Measurements from ENCODE around the gene PPP2R3A.
"Not testable (repeated sequence)": the region's sequence is repeated elsewhere in the genome, so short reads cannot be mapped to it uniquely, and the experiment has no call there.

PPP2R3A gene

DNA sequence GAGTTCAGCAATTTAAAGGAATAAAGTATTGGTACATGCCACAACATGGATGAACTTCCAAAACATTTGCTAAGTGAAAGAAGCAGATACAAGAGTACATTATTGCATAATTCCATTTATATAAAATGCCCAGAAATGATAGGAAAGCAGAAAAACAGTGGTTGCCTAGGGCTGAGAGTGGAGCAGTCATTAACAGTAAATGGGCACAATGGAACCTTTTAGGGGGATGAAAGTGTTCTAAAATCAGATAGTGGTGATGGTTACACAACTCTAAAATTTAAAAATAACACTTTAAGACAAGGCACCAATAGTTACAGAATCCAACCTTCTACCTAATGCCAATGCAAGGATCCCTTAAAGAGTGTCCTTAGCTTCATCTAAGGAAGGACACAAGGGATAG is 196.0 kb downstream of the PPP2R3A start:
- DNase-seq: no peak

DNA sequence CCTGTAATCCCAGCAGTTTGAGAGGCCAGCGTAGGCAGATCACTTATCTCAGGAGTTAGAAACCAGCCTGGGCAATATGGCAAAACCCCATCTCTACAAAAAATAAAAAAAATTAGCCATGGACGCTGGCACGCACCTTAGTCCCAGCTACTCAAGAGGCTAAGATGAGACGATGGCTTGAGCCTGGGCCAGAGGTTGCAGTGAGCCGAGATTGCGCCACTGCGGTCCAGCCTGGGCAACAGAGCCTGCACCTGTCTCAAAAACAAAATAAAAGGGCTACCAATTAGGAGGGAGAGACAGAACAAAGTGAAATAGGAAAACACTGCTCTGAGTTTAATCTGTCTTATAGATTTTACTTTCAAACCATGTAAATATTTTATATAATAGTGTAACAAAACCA is 196.8 kb downstream of the PPP2R3A start:
- DNase-seq: no peak

DNA sequence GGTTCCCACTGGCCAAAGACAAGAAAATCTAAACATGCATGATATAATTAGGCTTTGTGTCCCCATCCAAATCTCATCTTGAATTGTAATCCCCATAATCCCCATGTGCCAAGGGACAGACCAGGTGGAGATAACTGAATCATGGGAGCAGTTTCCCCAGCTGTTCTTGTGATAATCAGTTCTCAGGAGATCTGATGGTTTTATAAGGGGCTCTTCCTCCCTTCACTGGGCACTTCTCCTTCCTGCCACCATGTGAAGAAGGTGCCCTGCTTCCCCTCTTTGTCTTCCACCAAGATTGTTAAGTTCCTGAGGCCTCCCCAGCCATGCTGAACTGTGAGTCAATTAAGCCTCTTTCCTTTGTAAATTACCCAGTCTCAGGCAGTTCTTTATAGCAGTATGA is 198.1 kb downstream of the PPP2R3A start:
- DNase-seq: not testable (repeated sequence)

DNA sequence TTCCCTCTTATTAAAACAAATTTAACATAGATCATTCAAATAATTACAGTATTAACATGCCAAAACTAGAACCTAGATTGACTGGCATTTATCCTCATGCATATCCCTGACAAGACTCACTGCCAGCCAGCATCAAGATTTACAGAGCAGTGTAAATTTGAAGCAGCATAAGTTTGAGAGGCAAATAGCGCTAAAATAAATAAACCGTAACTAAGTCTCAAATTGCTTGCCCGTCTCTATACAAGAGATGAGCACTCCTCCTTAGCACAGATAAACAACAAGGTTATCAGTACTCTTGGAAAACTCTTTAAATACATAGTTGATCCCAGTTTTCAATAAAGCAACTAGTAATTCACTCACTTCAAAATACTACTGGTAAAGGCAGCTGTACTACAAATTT is 201.0 kb downstream of the PPP2R3A start:
- DNase-seq: no peak

DNA sequence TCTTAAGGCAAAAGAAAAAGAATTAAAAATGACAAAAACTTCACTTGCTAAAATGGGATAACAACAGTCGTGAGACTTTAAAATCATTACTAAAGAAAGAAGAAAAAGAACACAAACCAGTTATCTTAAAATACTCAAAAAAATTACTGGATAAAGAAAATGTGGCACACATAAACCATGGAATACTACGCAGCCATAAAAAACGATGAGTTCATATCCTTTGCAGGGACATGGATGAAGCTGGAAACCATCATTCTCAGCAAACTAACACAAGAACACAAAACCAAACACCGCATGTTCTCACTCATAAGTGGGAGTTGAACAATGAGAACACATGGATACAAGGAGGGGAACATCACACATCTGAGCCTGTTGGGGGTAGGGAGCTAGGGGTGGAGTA is 202.7 kb downstream of the PPP2R3A start:
- DNase-seq: not testable (repeated sequence)

DNA sequence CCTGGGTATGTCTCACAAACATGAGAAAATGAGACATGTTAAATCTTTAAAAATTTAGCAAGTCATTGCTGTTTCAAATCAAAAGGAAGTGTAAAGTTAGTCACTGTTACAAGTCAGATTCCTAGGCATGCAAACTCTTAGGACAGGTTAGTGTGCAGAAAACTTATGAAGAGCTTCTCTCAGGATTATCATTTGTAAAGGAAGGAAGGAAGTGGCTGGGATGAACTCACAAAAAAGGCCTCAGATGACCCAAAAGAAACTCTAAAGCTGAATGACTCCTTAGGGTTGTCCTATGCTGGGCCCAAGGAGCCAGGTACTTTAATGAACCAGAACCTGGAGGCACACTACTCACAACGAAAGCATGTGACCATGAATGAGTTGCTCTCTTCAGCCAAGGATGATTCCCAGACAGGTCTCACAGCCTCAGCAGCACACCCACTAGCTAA is 205.6 kb downstream of the PPP2R3A start:
- no peak for DNase-seq

DNA sequence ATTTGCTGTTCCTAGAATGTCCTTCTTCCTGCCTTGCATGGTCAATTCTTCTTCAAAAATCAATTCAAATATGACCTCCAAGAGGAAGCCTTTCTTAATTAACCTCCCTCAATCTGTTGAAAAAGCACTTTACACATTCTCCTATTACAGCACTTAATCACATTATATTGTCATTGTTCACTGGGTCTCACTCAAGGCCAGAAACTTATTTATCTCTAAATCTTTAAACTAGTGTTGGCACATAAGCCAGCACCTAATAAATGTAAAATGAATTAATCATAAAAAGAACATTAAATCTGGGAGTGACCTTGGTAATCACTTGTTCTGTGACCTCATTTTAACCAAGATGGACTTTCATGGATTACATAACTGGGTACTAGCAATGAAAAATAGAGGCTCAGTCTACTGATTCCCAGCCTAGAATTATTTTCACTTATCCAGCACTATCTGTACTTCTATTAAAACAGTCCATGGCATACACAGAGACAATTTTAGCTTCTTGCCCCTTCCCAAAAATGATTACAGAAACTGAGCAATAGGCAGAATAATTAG is 208.5 kb downstream of the PPP2R3A start:
- DNase-seq: no peak

DNA sequence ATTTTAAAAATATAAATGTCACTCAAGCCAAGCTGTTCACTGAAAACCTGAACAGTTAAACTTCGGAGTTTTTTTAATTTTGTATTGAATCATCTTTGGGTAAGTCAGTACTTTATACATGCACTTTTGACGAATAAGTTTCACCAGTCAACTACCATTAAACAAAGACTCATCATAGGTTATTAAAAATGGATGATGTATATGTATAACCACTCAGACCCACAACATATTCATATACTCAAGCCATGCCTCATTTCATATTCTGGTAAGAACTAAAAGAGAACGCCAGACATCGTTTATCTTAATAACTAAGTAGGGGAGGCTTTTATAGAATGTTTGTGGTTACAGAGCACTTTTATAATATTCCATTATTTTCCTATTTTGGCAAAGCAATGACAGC is 212.3 kb downstream of the PPP2R3A start:
- no peak for DNase-seq

DNA sequence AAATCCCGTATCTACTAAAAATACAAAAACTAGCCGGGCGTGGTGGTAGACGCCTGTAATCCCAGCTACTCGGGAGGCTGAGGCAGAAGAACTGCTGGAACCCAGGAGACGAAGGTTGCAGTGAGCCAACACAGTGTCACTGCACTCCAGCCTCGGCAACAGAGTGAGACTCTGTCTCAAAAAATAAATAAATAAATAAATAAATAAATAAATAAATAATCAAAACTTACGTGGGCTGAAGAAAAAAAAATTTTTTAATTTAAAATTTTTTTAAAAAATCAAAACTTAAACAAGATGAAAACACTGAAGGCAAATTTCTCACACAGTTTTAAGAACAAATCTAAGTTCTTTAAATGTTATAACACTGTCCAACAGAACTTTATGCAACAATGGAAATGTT is 216.2 kb downstream of the PPP2R3A start:
- no peak for DNase-seq

DNA sequence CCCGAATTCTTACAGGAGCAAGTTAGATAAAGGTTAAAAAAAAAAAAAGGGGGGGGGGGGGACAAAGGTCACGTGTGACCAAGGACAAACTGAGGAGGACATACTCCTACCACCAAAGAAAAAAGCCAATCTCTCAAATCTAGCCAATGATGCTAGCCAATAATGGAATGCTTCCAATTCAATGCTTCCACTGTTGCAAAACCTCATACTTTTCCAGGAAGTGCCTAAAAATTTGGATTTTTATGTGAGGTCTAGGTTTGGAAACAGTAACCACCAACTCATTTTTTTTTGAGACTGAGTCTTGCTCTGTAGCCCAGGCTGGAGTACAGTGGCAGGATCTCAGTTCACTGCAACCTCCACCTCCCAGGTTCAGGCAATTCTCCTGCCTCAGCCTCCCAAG is 219.2 kb downstream of the PPP2R3A start:
- no peak for DNase-seq

DNA sequence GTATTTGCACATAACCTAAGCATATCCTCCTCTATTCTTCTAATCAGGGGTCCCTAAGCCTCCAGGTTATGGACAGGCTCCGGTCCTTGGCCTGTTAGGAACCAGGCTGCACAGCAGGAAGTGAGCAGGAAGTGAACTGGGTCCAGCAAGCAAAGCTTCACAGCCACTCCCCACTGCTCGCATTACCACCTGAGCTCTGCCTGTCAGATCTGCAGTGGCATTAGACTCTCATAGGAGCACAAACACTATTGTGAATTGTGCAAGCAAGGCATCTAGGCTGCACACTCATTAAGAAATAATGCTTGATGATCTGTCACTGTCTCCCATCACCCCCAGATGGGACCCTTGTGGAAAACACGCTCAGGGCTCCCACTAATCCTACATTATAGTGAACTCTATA is 220.8 kb downstream of the PPP2R3A start:
- DNase-seq: peak; percentile 25

DNA sequence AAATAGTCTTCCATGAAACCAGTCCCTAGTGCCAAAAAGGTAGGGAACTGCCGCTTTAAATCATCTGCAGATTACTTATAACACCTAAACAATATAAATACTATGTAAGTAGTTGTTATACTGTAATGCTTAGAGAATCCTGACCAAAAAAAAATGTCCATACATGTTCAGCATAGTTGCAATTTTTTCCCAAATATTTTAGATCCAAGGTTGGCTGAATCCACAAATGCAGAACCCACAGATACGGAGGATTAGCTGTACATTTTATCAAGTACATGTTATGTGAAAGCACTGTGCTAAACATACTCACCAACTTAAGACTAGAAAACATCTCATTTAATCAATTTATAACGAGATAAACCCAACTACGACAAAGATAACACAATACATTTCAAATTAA is 221.3 kb downstream of the PPP2R3A start:
- no peak for DNase-seq

DNA sequence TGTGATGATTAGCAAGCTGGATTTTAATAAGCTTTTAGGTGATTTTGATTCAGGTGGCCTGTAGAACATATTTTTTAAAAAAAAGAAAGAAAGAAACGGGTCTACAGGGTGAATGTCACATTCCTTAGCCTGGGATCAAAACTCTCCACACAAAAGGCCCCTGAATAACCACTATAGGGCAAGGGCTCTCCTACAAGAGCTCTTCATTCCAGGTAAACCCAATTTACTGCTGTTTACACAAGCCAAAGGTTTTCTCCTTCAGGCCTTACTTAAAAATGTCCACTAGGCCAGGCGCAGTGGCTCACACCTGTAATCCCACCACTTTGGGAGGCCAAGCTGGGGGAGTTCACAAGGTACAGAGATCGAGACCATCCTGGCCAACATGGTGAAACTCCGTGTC is 222.3 kb downstream of the PPP2R3A start:
- DNase-seq: no peak

DNA sequence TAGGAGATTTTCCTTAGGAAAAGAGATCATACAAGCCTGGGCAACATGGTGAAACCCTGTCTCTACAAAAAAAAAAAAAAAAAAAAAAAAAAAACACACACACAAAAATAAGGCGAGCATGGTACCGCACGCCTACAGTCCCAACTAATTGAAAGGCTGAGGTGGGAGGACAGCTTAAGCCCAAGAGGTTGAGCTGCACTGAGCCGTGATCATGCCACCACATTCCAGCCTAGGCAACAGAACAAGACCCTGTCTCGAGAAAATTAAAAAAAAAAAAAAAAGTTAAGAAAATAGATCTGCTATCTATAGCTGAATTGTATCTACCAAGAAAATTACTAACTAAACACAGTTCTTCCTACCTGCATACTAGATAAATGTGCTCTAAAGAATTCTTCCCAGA is 223.5 kb downstream of the PPP2R3A start:
- no peak for DNase-seq

DNA sequence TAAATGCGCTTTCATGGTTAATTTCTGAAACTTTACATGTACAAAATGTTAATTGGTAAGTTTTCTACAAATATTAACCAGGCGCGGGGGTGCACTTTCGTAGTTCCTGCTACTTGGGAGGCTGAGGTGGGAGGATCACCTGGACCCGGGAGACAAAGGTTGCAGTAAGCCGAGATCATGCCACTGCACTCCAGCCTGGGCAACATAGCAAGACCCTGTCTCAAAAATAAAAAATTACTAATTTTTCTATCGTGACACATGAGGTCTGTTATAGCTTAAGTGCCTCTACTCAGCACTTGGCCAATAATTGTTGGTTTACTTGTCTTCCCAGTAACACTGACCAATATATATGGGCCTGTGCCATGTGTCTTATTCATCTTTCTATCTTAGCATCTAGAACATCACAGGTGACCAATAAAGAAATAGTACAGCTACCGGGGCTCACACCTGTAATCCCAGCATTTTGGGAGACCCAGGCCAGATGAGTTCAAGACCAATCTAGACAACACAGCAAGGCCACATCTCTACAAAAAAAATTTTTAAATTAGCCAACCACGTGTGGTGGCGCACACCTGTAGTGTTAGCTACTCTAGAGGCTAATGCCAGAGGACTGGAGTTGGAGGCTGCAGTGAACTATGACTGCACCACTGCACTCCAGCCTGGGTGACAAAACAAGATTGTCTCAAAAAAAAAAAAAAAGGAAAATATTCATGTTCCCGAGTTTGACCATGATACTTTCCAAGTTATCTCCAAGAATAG is 224.5 kb downstream of the PPP2R3A start:
- no peak for DNase-seq

DNA sequence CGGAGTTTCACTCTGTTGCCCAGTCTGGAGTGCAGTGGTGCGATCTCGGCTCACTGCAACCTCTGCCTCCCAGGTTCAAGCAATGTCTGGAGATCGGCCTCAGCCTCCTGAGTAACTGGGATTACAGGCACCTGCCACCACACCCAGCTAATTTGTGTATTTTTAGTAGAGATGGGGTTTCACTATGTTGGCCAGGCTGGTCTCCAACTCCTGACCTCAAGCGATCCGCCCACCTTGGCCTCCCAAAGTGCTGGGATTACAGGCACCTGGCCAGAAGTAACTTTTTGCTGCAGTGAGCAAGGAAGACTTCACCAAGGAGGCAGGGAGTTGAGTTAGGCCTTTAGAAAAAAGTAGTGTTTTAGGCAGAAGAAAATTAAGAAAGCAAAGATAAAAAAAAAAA is 226.7 kb downstream of the PPP2R3A start:
- DNase-seq: peak; percentile 47

DNA sequence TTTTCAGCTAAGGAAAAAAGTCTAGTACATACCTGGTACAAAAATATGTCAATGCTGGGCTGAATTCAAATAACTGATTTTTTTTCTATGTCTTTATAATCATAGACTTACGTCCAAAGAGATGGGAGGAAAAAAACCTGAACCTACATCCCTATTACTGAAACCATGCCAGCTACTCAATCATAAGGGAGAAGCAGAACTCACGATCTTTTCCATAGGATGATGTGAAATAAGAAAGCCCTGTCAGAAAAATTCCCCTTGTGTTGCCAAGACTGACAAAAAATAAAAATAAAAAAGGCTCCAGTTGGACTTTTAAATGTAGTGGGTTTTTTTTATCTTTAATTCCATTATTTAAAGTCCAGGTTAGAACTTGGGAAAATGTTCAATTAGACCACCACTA is 227.3 kb downstream of the PPP2R3A start:
- no peak for DNase-seq

DNA sequence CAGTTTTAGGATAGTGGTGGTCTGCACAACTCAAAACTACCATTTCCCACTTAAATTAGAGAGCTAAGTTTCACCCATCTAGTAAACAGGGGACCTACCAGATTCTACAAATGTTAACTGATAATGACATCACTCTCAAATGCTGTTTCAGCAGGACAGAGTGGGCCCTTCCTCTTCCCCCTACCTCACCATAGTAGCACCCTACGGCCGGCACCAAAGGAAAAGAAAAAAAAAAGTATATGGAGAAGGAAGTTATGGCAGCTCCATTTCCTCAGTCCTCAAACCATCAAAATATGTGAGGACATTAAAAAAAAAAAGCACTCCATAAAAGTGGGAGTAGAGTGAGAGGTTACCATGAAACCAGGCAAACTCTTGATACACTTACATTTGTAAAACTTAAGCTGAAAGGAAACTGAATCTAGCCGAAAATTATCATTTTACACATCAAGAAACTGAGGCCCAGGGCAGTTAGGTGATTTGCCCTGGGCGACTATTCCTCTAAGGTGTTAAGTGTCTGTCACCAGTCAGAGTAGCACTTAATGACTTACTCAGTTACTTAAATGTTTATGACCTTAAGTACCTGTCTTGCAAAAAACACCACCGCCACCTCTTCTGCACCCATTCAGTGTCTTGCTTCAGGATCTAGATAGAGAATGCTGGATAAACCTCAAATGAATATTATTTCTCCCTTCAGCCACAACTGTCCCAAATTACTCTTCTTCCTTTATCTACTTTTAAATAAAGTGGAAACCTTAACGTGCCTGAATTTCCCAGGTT is 227.9 kb downstream of the PPP2R3A start:
- peak; percentile 54 for DNase-seq

DNA sequence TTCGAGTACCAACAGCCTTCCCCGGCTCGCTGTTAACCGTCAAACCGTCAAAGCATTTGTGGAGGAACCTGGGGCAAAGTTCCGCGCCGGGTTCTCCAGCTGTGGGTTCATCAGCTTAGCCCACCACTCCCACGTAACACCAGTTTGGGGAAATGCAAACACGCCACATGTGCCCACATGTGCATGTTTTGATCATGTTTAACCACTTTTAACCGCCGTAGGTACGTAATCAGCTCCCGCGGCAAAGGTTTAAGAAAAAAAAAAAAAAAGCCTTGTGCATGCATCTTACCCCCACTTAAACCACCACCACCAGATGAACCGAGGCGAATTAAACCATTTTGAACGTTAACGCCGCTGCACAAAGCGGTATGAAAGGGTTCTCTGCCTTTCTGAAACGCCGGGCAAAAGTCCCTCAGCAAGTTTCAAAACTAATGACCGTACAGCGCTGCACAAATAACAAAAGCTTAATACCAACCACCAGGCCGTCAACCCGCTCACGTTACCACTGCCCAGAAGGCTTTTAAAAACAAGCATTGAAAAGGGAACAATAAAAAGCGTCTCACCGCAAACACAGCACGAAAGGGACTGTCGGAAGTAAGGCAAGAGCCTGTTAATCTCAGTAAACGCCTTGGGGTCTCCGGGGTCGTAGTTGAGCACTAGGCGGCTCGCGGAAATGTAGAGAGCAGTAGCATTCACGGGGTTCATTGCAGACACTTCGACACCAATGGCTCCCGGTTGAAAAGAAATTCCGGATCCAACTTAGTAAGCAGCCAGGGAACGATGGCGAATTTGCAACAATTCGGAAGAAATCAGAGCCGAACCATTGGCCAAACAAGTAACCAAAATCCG is 229.1 kb downstream of the PPP2R3A start:
- DNase-seq: peak; percentile 44

DNA sequence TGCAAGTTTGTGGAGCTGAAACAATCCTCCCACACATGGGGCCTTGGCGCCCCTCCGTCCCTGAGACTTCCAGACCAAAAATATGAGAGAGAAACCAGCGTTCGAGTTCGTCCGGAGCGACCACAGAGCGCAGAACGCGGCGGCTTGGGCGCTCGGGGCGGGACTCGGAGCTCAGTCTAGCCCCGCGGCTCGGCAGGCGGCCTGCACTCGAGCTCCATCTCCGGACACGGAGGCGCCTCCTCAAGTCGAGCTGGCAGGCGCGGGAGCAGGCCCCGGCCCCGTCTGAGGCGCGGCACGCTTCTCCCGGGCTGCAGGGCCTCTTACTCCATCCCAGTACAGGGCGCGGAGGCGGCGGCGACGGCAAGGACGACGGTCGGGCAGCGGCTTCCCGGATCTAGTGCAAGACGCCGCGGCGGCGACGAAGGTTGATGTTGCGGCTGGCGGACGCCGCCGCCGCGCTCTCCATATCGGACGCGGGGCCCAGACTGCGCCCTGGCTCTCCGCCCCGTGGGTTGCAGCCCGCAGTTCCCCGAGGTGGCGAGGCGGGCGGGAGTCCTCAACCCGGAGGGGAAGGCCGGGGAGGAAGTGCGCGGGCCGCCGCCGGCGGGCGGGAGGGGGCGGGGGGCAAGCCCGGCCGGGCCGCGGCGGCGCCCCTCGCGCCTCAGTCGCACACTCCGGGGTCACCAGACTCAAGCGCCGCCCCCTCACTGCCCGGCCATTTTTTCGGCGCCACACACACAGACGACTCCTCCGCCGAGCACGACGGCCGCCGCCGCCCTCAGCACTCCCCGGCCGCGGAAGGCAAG is 229.9 kb downstream of the PPP2R3A start:
- peak; percentile 60 for DNase-seq

DNA sequence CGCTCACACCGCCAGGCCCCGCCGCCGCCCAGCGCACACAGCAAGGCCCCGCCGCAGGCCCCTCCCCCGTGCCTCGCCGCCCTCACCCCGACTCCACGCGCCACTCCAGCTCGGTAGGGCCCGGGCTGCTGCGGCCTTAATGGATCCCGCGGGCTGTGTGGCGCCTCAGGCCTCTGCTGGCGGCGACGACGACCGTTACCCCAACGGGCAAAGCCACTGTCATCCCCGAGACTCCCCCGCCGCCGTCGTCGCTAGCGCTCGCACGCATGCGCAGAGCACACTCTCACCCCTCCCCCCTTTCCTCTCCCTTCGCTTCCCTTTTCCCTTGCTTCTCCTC is 230.5 kb downstream of the PPP2R3A start, which contains the start of gene MSL2:
TSS of gene MSL2 (minus strand) at position 272 of the 337 bp plus-strand sequence. CDS start 1,222 bp downstream, outside the sequence.
- no peak for DNase-seq

Measured in RPMI8226 (cell line).